Activated CD4-positive, alpha-beta T cell treated with anti-CD3 and anti-CD28 coated beads for 36 hours (primary cell): ENCODE data around the gene MAMDC4. TPM values are rescaled to one million over a fixed set of nuclear protein-coding genes. Genes with fewer than 3 reads are reported as not detected.

Experiments
- ATAC-seq: fragments of 200-7000 bp; cut with Tn5 transposase; one replicate; pipeline ENCODE4 v1.10.0; 2021; ENCODE audit warnings: mild to moderate bottlenecking, moderate library complexity
- CTCF ChIA-PET: fragments of 350-600 bp; sonication (Branson Sonifier 250); formaldehyde crosslinking; loops from one replicate; lab custom pipeline; 2021; ENCODE audit warnings: antibody characterized with exemption; lab: Charles Lee
- POLR2A ChIA-PET: fragments of 350-600 bp; sonication (Branson Sonifier 250); formaldehyde crosslinking; loops from one replicate; lab custom pipeline; 2021; ENCODE audit warnings: antibody characterized with exemption, inconsistent platforms; lab: Charles Lee
- DNase-seq: peaks from one replicate; pipeline ENCODE4 v3.0.0-alpha.2; 2020
- H3K27ac Mint-ChIP-seq: one replicate; pipeline ENCODE4 v1.8.0; 2021; ENCODE audit warnings: mixed read lengths
- H3K27me3 Mint-ChIP-seq: one replicate; pipeline ENCODE4 v1.8.0; 2021; ENCODE audit warnings: mixed read lengths
- H3K36me3 Mint-ChIP-seq: one replicate; pipeline ENCODE4 v1.8.0; 2021; ENCODE audit warnings: low read depth, mixed read lengths
- H3K4me1 Mint-ChIP-seq: one replicate; pipeline ENCODE4 v1.8.0; 2021; ENCODE audit warnings: mixed read lengths
- H3K4me3 Mint-ChIP-seq: one replicate; pipeline ENCODE4 v1.8.0; 2021; ENCODE audit warnings: mild to moderate bottlenecking, moderate library complexity, mixed read lengths
- H3K9me3 Mint-ChIP-seq: one replicate; pipeline ENCODE4 v1.8.0; 2021; ENCODE audit warnings: low read depth, mixed read lengths
- intact Hi-C, 2 experiments: fragments of 100-400 bp; cut with DNase I in 1 of 2; cut with micrococcal nuclease in 1 of 2; formaldehyde crosslinking; loops; one replicate each; pipeline versions ENCODE4 v1.14.2 to v1.15.1; 2022 to 2024; cut with DNase I, micrococcal nuclease
- total RNA-seq, 2 experiments: library from RNA; stranded (reverse); gene quantifications; one replicate each; pipeline ENCODE4 v1.2.3, GENCODE V29; 2021

MAMDC4 gene
- total RNA-seq, 2 experiments from 2014 or later = 16.6 to 17.5 TPM

GRCh38 chr9:136847088-136847825 is 4.9 kb upstream of the MAMDC4 start:
- Mint-ChIP-seq H3K9me3 (no peaks in the 10 kb centered on the region), H3K4me3 (peak overlapping the region; percentile 93), H3K27ac (peak overlapping the region; percentile 47), H3K27me3 (peaks cover 14% of the 10 kb centered on the region), H3K36me3 (peaks cover 5% of the 10 kb centered on the region), H3K4me1 (peaks cover 12% of the 10 kb centered on the region)
- DNase-seq (peak; percentile 53), ATAC-seq (no peak)
- intact Hi-C loops = loop anchor here (5.0 to 10.0 kb wide), 4 partner anchors 55 to 200 kb away; partner anchors contain the start of genes FBXW5 (in 1 of the 2), FUT7 (in 1 of the 2) and NPDC1 (in 1 of the 2)
- POLR2A ChIA-PET = no interaction called here
- CTCF ChIA-PET = interaction anchor here (0.6 kb wide), 1 partner anchor 220 kb away, joined by 3 read pairs; no protein-coding TSS in a partner anchor

- CTCF ChIA-PET = interaction anchor here (1.2 kb wide), 1 partner anchor 180 kb away, joined by 3 read pairs; the partner anchor contains the start of gene ABCA2
- Mint-ChIP-seq H3K36me3 (peaks cover 5% of the 10 kb centered on the region), H3K9me3 (no peaks in the 10 kb centered on the region), H3K4me3 (peak overlapping the region; percentile 93), H3K27ac (peak overlapping the region; percentile 47), H3K4me1 (peaks cover 12% of the 10 kb centered on the region), H3K27me3 (peaks cover 14% of the 10 kb centered on the region)
- ATAC-seq (peak; percentile 42), DNase-seq (peak; percentile 92)
- intact Hi-C loops = loop anchor here (2.0 to 10.0 kb wide), 6 partner anchors 54 to 303 kb away; partner anchors contain the start of genes FBXW5 (in 1 of the 2), FUT7 (in 1 of the 2), NPDC1 (in 1 of the 2) and TMEM141 (in 1 of the 2)
- POLR2A ChIA-PET = no interaction called here
These were observed 4.2 kb upstream of the MAMDC4 start for GRCh38 chr9:136847826-136848392.

DNA sequence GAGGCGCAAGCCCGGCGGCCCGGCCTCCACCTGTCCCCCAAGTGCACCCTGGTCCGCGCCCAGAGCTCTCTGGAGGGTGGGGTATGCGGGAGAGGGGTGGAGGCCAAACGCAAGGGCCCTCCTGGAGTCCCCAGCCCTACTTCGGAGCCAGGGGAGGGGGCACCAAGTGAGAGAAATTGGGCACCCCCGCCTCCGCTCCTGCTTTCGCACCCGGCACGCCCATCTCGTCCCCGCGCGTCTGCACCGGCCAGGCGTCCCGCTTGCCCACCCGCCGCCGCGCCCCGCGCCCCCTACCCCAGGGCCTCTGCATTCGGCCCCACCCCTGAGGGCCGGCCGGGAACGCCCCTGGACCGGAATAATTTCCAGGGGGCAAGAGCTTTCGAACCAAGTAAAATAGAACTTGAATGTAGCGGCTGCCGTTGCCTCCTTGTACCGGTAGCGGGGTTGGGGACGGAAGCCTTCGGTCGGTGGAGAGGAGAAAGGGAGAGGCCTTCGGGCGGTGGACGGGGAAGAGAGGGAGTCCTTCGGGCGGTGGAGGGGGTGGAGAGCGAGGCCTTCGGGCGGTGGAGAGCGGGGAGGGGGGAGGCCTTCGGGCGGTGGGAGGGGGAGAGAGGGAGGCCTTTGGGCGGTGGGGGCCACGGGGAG is 3.6 kb upstream of the MAMDC4 start:
- DNase-seq (peak; percentile 69), ATAC-seq (peak; percentile 6)
- intact Hi-C loops = loop anchor here (1.0 to 10.0 kb wide), 24 partner anchors 18 to 485 kb away; partner anchors contain the start of genes FBXW5 (in 2 of the 2), TMEM141 (in 2 of the 2), TRAF2 (in 2 of the 2) and ABCA2 (in 1 of the 2)
- Mint-ChIP-seq H3K4me3 (peak overlapping the region; percentile 93), H3K27me3 (peaks cover 14% of the 10 kb centered on the region), H3K4me1 (peaks cover 10% of the 10 kb centered on the region), H3K36me3 (peaks cover 5% of the 10 kb centered on the region), H3K9me3 (no peaks in the 10 kb centered on the region), H3K27ac (peak overlapping the region; percentile 67)
- POLR2A ChIA-PET = no interaction called here
- CTCF ChIA-PET = interaction anchor here (1.2 kb wide), 1 partner anchor 180 kb away, joined by 3 read pairs; the partner anchor contains the start of gene ABCA2

GRCh38 chr9:136849038-136849959 is 2.8 kb upstream of the MAMDC4 start, which contains the start of gene PHPT1:
Gene PHPT1 (plus strand): TSS chr9:136849409. CDS start chr9:136849431, 22 bp downstream.
- ATAC-seq (peak; percentile 91), DNase-seq (peak; percentile 98)
- Mint-ChIP-seq H3K4me3 (peak within 1 kb of the TSS; percentile 93), H3K36me3 (peaks cover 5% of the 10 kb centered on the region), H3K27me3 (peaks cover 12% of the 10 kb centered on the region), H3K4me1 (peaks cover 8% of the 10 kb centered on the region), H3K9me3 (no peaks in the 10 kb centered on the region), H3K27ac (peak within 1 kb of the TSS; percentile 88)
- ChIA-PET POLR2A (no interaction called here), CTCF (interaction anchor here (1.2 kb wide), 1 partner anchor 179 kb away, joined by 3 read pairs; the partner anchor contains the start of gene ABCA2)
- intact Hi-C loops = loop anchor here (1.0 to 10.0 kb wide), 24 partner anchors 17 to 486 kb away; partner anchors contain the start of genes FBXW5 (in 2 of the 2), TMEM141 (in 2 of the 2), TRAF2 (in 2 of the 2) and ABCA2 (in 1 of the 2)

DNA sequence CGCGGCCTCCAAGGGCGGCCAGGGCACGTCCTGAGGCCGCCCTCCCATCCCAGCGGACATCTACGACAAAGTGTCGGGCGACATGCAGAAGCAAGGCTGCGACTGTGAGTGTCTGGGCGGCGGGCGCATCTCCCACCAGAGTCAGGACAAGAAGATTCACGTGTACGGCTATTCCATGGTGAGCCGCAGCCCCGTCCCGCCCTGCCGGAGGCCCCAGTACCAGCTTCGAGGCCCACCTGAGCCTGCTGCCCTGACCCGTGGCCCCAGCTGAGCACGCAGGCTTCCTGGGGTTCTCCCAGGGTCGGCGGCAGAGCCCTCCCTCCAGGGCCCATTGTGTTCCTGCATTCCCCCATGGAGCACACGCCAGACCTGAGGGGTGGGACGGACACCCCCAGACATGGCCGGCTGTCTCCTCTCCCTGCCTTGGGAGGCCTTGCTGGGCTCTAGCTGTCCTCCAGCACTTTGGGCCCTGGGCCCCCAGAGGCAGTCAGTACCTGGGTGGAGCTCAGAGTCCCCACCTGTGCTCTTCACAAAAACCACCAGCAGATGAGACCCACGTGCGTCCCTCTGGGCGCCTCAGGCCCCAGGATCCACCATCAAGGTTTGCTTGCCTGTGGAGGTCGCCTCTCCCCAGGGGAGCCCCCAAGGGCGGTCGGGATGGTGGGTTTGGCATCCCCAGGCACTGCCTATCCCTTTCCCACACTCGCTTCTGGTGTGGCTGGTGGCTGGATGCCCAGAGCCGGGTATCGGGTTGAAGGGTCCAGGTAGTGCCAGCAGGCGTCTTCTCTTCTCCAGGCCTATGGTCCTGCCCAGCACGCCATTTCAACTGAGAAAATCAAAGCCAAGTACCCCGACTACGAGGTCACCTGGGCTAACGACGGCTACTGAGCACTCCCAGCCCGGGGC is 1.9 kb upstream of the MAMDC4 start:
- Mint-ChIP-seq H3K27ac (peak overlapping the region; percentile 75), H3K36me3 (peaks cover 5% of the 10 kb centered on the region), H3K4me3 (peak overlapping the region; percentile 93), H3K9me3 (no peaks in the 10 kb centered on the region), H3K27me3 (peaks cover 11% of the 10 kb centered on the region), H3K4me1 (peaks cover 8% of the 10 kb centered on the region)
- DNase-seq (no peak), ATAC-seq (no peak)
- intact Hi-C loops = loop anchor here (1.0 to 10.0 kb wide), 24 partner anchors 16 to 487 kb away; partner anchors contain the start of genes FBXW5 (in 2 of the 2), TMEM141 (in 2 of the 2), TRAF2 (in 2 of the 2) and ABCA2 (in 1 of the 2)
- CTCF ChIA-PET = interaction anchor here (0.7 to 1.0 kb wide), 2 partner anchors 8 to 35 kb away, joined by 3 read pairs; partner anchors contain the start of gene AJM1
- POLR2A ChIA-PET = no interaction called here

GRCh38 chr9:136850866-136851775 is 1.0 kb upstream of the MAMDC4 start:
- no peak overlapping the region for H3K4me3 Mint-ChIP-seq
- POLR2A ChIA-PET = no interaction called here
- no peak overlapping the region for H3K27ac Mint-ChIP-seq
- no peaks in the 10 kb centered on the region for H3K9me3 Mint-ChIP-seq
- no peak for DNase-seq
- CTCF ChIA-PET = interaction anchor here (0.7 to 1.0 kb wide), 2 partner anchors 9 to 36 kb away, joined by 3 read pairs; partner anchors contain the start of gene AJM1
- peaks cover 5% of the 10 kb centered on the region for H3K36me3 Mint-ChIP-seq
- peaks cover 8% of the 10 kb centered on the region for H3K4me1 Mint-ChIP-seq
- intact Hi-C loops = no loop called here
- peaks cover 8% of the 10 kb centered on the region for H3K27me3 Mint-ChIP-seq
- no peak for ATAC-seq

GRCh38 chr9:136852664-136853595 is 784 bp downstream of the MAMDC4 start:
- intact Hi-C loops = no loop called here
- no peaks in the 10 kb centered on the region for H3K9me3 Mint-ChIP-seq
- H3K4me1 Mint-ChIP-seq = peaks cover 3% of the 10 kb centered on the region
- ChIA-PET POLR2A (no interaction called here), CTCF (interaction anchor here (0.5 kb wide), 1 partner anchor 404 kb away, joined by 3 read pairs; no protein-coding TSS in a partner anchor)
- no peaks in the 10 kb centered on the region for H3K27me3 Mint-ChIP-seq
- H3K4me3 Mint-ChIP-seq = no peak overlapping the region
- peak; percentile 6 for DNase-seq
- H3K27ac Mint-ChIP-seq = no peak overlapping the region
- ATAC-seq = no peak
- H3K36me3 Mint-ChIP-seq = peaks cover 5% of the 10 kb centered on the region

DNA sequence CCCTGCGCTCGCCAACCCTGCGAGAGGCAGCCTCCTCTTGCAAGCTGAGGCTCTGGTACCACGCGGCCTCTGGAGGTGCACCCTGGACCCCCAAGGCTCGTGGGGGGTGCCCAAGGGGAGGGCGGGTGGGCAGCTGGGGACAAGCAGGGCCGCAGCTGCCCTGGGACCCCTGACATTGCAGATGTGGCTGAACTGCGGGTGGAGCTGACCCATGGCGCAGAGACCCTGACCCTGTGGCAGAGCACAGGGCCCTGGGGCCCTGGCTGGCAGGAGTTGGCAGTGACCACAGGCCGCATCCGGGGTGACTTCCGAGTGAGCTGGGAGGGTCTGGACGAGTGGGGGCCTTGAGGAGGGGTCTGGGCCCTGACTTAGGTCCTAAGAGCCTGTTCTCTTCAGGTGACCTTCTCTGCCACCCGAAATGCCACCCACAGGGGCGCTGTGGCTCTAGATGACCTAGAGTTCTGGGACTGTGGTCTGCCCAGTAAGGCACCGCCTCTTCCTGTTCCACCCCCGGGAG is 1.5 kb downstream of the MAMDC4 start:
- H3K4me1 Mint-ChIP-seq = peaks cover 2% of the 10 kb centered on the region
- H3K27me3 Mint-ChIP-seq = no peaks in the 10 kb centered on the region
- H3K36me3 Mint-ChIP-seq = peaks cover 5% of the 10 kb centered on the region
- intact Hi-C loops = no loop called here
- H3K9me3 Mint-ChIP-seq = no peaks in the 10 kb centered on the region
- ChIA-PET POLR2A (no interaction called here), CTCF (interaction anchor here (0.5 kb wide), 1 partner anchor 403 kb away, joined by 3 read pairs; no protein-coding TSS in a partner anchor)
- DNase-seq (peak; percentile 25), ATAC-seq (no peak)
- H3K4me3 Mint-ChIP-seq = no peak overlapping the region
- H3K27ac Mint-ChIP-seq = no peak overlapping the region
